ENCODE results near the gene DPP6. TPM values are rescaled to one million over a fixed set of nuclear protein-coding genes. Genes with fewer than 3 reads are reported as not detected.

Gene DPP6
- total RNA-seq, 1 experiment from 2014 or later: not detected

- peaks cover 4% of the 10 kb centered on the region for H3K27me3 ChIP-seq (ENCODE audit: control insufficient read depth, insufficient read depth, low read length)
- no peak for ATAC-seq
- DNase-seq (ENCODE audit: low read depth, low spot score): no peak
- TF ChIP-seq CTCF (IDR thresholded peaks at IDR 0.05) (no peak), TCF7L2 (IDR thresholded peaks at IDR 0.05; ENCODE audit: low read depth, low read length) (no peak), POLR2AphosphoS5 (IDR thresholded peaks at IDR 0.05; ENCODE audit: low read depth, low read length) (no peak), SIN3A (IDR thresholded peaks at IDR 0.05; ENCODE audit: borderline replicate concordance, insufficient read depth, low read depth, low read length) (no peak)
- TF ChIP-seq, protein P1, sequence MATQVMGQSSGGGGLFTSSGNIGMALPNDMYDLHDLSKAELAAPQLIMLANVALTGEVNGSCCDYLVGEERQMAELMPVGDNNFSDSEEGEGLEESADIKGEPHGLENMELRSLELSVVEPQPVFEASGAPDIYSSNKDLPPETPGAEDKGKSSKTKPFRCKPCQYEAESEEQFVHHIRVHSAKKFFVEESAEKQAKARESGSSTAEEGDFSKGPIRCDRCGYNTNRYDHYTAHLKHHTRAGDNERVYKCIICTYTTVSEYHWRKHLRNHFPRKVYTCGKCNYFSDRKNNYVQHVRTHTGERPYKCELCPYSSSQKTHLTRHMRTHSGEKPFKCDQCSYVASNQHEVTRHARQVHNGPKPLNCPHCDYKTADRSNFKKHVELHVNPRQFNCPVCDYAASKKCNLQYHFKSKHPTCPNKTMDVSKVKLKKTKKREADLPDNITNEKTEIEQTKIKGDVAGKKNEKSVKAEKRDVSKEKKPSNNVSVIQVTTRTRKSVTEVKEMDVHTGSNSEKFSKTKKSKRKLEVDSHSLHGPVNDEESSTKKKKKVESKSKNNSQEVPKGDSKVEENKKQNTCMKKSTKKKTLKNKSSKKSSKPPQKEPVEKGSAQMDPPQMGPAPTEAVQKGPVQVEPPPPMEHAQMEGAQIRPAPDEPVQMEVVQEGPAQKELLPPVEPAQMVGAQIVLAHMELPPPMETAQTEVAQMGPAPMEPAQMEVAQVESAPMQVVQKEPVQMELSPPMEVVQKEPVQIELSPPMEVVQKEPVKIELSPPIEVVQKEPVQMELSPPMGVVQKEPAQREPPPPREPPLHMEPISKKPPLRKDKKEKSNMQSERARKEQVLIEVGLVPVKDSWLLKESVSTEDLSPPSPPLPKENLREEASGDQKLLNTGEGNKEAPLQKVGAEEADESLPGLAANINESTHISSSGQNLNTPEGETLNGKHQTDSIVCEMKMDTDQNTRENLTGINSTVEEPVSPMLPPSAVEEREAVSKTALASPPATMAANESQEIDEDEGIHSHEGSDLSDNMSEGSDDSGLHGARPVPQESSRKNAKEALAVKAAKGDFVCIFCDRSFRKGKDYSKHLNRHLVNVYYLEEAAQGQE (IDR thresholded peaks at IDR 0.05; ENCODE audit: insufficient read depth in 1 of 2, low read depth in 2 of 2, low read length in 1 of 2): no peak
- H3K36me3 ChIP-seq (ENCODE audit: control insufficient read depth, insufficient read depth, low read length): no peaks in the 10 kb centered on the region
- H3K9me3 ChIP-seq (ENCODE audit: control insufficient read depth, insufficient read depth, low read depth, low read length): no peaks in the 10 kb centered on the region
- no TSS peak for BruUV-seq (replicated peaks)
- in situ Hi-C loops (cut with HindIII; ENCODE audit: low pct_unique_long_range_greater_than_20kb, low sequenced_read_pairs) (no loop called here), intact Hi-C loops (cut with micrococcal nuclease; ENCODE audit: unreplicated experiment) (no loop called here)
- no peak overlapping the region for H3K4me3 ChIP-seq (ENCODE audit: low read depth in 2 of 2, low read length in 2 of 2)
- H3K27ac ChIP-seq (ENCODE audit: low read length): no peak overlapping the region
- CTCF ChIA-PET: no interaction called here
- POLR2A ChIA-PET: no interaction called here
- no peaks in the 10 kb centered on the region for H3K4me1 ChIP-seq (ENCODE audit: control insufficient read depth, insufficient read depth, low read length)
These were observed 819.9 kb downstream of the DPP6 start for GRCh38 chr7:154871928-154872750.

DNA sequence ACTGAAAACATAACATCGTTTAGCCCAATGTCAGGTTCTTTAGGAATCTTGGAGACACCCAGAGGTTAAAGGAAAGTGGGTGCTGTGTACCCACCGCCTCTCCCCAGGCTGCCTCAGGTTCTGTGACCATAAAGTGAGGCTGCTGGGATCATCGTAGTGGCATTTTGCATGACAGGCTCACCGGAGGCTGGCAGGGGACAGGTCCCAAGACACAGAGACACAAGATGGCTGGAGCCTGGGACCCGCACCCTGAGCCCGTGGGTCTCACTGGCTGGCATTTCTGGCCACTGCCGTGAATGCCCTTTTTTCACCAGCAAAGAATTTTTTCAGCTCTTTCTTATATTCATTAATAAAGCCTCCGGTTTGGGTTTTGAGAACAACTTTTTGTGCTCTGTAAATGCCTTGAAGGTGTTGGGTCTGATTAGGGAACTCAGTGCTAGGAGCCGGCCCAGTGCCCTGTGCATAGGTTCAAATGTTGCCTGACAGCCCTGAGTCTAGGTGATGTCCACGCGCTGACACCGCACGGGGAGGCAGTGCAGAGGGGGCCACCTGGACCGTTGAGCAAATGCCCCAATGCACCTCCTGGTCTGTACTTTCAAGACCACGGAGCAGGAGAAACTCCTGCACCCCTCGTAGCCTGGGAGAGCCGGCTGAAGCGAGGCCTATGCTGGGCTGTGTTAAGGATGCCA lies 820.8 kb downstream of the DPP6 start:
- Histone ChIP-seq H3K9me3 (ENCODE audit: control insufficient read depth, insufficient read depth, low read depth, low read length) (no peaks in the 10 kb centered on the region), H3K36me3 (ENCODE audit: control insufficient read depth, insufficient read depth, low read length) (no peaks in the 10 kb centered on the region), H3K4me1 (ENCODE audit: control insufficient read depth, insufficient read depth, low read length) (no peaks in the 10 kb centered on the region), H3K4me3 (ENCODE audit: low read depth in 2 of 2, low read length in 2 of 2) (no peak overlapping the region), H3K27me3 (ENCODE audit: control insufficient read depth, insufficient read depth, low read length) (peaks cover under 1% of the 10 kb centered on the region), H3K27ac (ENCODE audit: low read length) (no peak overlapping the region)
- in situ Hi-C loops (cut with HindIII; ENCODE audit: low pct_unique_long_range_greater_than_20kb, low sequenced_read_pairs): no loop called here
- DNase-seq (ENCODE audit: low read depth, low spot score) (no peak), ATAC-seq (no peak)
- POLR2A ChIA-PET: no interaction called here
- BruUV-seq (replicated peaks): no TSS peak
- TF ChIP-seq, protein P1 (IDR thresholded peaks at IDR 0.05; ENCODE audit: insufficient read depth in 1 of 2, low read depth in 2 of 2, low read length in 1 of 2): no peak
- TF ChIP-seq POLR2AphosphoS5 (IDR thresholded peaks at IDR 0.05; ENCODE audit: low read depth, low read length): no peak
- no peak for TF ChIP-seq SIN3A (IDR thresholded peaks at IDR 0.05; ENCODE audit: borderline replicate concordance, insufficient read depth, low read depth, low read length)
- TF ChIP-seq TCF7L2 (IDR thresholded peaks at IDR 0.05; ENCODE audit: low read depth, low read length): no peak
- no peak for TF ChIP-seq CTCF (IDR thresholded peaks at IDR 0.05)
- CTCF ChIA-PET: no interaction called here
- intact Hi-C loops (cut with micrococcal nuclease; ENCODE audit: unreplicated experiment): no loop called here

All from Panc1 (cell line).